DND-41 (cell line): ENCODE data around the gene XXYLT1.

Experiments
- CTCF ChIP-seq: IDR thresholded peaks from 2 replicates; pipeline ENCODE4 v1.5.1; 2012; ENCODE audit warnings: borderline replicate concordance, low read length, moderate library complexity, mild to moderate bottlenecking; ENCODE audit not compliant: poor library complexity, severe bottlenecking; ENCODE audit errors: extremely low read depth
- EZH2 ChIP-seq: IDR thresholded peaks from 3 replicates; pipeline ENCODE4 v1.6.1; 2012; ENCODE audit warnings: borderline replicate concordance, low read depth, mild to moderate bottlenecking, moderate library complexity, low read length, inconsistent platforms; ENCODE audit not compliant: severe bottlenecking

- TF ChIP-seq CTCF: no peak
- TF ChIP-seq EZH2: no peak
Measured at GRCh38 chr3:195113048-195113447, 157.9 kb downstream of the XXYLT1 start.
